ENCODE measurements around the gene DIS3L2.

GRCh38 chr2:232280341-232280740 lies 318.8 kb downstream of the DIS3L2 start:
- TF ChIP-seq CTCF (conservative IDR thresholded peaks at IDR 0.05; ENCODE audit: low read length) (no peak), EZH2phosphoT487 (IDR thresholded peaks at IDR 0.05; ENCODE audit: borderline replicate concordance) (no peak)
